Sigmoid colon (tissue), 4 donors: ENCODE data around the gene MVB12B.

Experiments used
- EP300 ChIP-seq, 4 donors: sonication (generic); formaldehyde crosslinking; IDR thresholded peaks; one replicate each; pipeline ENCODE4 v1.6.1; 2017; ENCODE audit warnings: antibody characterized with exemption in 4 of 4
- POLR2A ChIP-seq, 2 donors: fragments of 450-650 bp; IDR thresholded peaks; one replicate each; pipeline ENCODE4 v1.6.1; 2016; ENCODE audit warnings: antibody characterized with exemption in 2 of 2, mild to moderate bottlenecking in 2 of 2, moderate library complexity in 2 of 2
- POLR2AphosphoS5 ChIP-seq, 4 donors: sonication (generic); formaldehyde crosslinking; IDR thresholded peaks; one replicate each; pipeline ENCODE4 v1.6.1; 2017; ENCODE audit warnings: antibody characterized with exemption in 4 of 4
- TF ChIP-seq, protein P1 (sequence below), 4 experiments: fragments of 450-650 bp in 3 of 4; fragments of 200-600 bp in 1 of 4; IDR thresholded peaks; one replicate each; pipeline ENCODE4 v1.5.1; 2016 to 2019; ENCODE audit warnings: antibody characterized with exemption in 4 of 4, mild to moderate bottlenecking in 3 of 4, moderate library complexity in 2 of 4

DNA sequence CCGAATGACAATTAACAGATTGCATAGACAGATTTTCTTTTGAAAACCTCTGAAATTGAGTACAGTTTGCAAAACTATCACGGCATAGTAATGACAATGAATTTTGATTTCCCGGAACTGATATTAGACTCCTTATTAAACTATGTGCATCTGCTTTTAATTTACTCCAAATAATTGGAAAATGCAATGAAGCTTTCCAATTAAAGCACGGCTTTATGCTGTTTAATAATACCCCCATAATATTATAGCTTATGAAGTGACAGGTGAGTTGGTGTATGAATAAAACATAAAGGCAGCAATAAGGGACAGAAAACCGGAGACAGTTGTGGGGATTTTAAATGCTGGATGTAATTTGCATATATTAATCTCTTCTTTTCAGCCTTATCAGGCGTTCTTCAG lies 110.6 kb downstream of the MVB12B start:
- TF ChIP-seq POLR2AphosphoS5 (IDR thresholded peaks at IDR 0.05) (no peak), POLR2A (IDR thresholded peaks at IDR 0.05) (no peak), EP300 (IDR thresholded peaks at IDR 0.05) (no peak)
- TF ChIP-seq, protein P1, sequence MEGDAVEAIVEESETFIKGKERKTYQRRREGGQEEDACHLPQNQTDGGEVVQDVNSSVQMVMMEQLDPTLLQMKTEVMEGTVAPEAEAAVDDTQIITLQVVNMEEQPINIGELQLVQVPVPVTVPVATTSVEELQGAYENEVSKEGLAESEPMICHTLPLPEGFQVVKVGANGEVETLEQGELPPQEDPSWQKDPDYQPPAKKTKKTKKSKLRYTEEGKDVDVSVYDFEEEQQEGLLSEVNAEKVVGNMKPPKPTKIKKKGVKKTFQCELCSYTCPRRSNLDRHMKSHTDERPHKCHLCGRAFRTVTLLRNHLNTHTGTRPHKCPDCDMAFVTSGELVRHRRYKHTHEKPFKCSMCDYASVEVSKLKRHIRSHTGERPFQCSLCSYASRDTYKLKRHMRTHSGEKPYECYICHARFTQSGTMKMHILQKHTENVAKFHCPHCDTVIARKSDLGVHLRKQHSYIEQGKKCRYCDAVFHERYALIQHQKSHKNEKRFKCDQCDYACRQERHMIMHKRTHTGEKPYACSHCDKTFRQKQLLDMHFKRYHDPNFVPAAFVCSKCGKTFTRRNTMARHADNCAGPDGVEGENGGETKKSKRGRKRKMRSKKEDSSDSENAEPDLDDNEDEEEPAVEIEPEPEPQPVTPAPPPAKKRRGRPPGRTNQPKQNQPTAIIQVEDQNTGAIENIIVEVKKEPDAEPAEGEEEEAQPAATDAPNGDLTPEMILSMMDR (IDR thresholded peaks at IDR 0.05), result no peak
